IPS DF 4.7 (cell line): ENCODE measurements around the gene N4BP3.
"Not testable (repeated sequence)": the region's sequence is repeated elsewhere in the genome, so short reads cannot be mapped to it uniquely, and the experiment has no call there.

Experiments used
- DNase-seq: peaks from one replicate; pipeline ENCODE4 v3.0.0-alpha.2; 2013; ENCODE audit warnings: low spot score; ENCODE audit errors: extremely low read depth

Gene N4BP3

GRCh38 chr5:178113141-178113787, at the start of gene N4BP3:
N4BP3 (plus strand) TSS chr5:178113532; CDS start chr5:178119584, 6,052 bp downstream.
- no peak for DNase-seq

- DNase-seq, result no peak
These were observed 45.6 kb upstream of the N4BP3 start for GRCh38 chr5:178067755-178068154.

- no peak for DNase-seq
These were observed 45.0 kb upstream of the N4BP3 start for GRCh38 chr5:178068293-178068692.

- DNase-seq, result no peak
These were observed 43.4 kb upstream of the N4BP3 start for GRCh38 chr5:178069909-178070308.

- no peak for DNase-seq
These were observed 42.2 kb upstream of the N4BP3 start for GRCh38 chr5:178071108-178071507.

- DNase-seq, result no peak
These were observed 40.6 kb upstream of the N4BP3 start for GRCh38 chr5:178072749-178073148.

- no peak for DNase-seq
These were observed 38.9 kb upstream of the N4BP3 start for GRCh38 chr5:178074266-178074952.

GRCh38 chr5:178076965-178077364, 36.4 kb upstream of the N4BP3 start:
- not testable (repeated sequence) for DNase-seq

- DNase-seq, result no peak
These were observed 35.6 kb upstream of the N4BP3 start for GRCh38 chr5:178077751-178078150.

GRCh38 chr5:178078197-178079010, 34.9 kb upstream of the N4BP3 start:
- DNase-seq, result no peak

- no peak for DNase-seq
These were observed 33.3 kb upstream of the N4BP3 start for GRCh38 chr5:178080056-178080455.

GRCh38 chr5:178080618-178081410, 32.5 kb upstream of the N4BP3 start:
- DNase-seq, result no peak

GRCh38 chr5:178081571-178082243, 31.6 kb upstream of the N4BP3 start:
- DNase-seq, result no peak

GRCh38 chr5:178083922-178084321, 29.4 kb upstream of the N4BP3 start:
- no peak for DNase-seq

GRCh38 chr5:178085316-178085715, 28.0 kb upstream of the N4BP3 start:
- no peak for DNase-seq

- DNase-seq, result no peak
These were observed 27.1 kb upstream of the N4BP3 start for GRCh38 chr5:178086266-178086665.

GRCh38 chr5:178087199-178087598, 26.1 kb upstream of the N4BP3 start:
- not testable (repeated sequence) for DNase-seq

GRCh38 chr5:178090856-178091255, 22.5 kb upstream of the N4BP3 start:
- DNase-seq, result no peak

- DNase-seq, result no peak
These were observed 20.2 kb upstream of the N4BP3 start for GRCh38 chr5:178093134-178093533.

- no peak for DNase-seq
These were observed 19.0 kb upstream of the N4BP3 start for GRCh38 chr5:178094345-178094744.

GRCh38 chr5:178098685-178099084, 14.6 kb upstream of the N4BP3 start:
- no peak for DNase-seq
